Measurements from ENCODE around the gene MACROD2.

DNA sequence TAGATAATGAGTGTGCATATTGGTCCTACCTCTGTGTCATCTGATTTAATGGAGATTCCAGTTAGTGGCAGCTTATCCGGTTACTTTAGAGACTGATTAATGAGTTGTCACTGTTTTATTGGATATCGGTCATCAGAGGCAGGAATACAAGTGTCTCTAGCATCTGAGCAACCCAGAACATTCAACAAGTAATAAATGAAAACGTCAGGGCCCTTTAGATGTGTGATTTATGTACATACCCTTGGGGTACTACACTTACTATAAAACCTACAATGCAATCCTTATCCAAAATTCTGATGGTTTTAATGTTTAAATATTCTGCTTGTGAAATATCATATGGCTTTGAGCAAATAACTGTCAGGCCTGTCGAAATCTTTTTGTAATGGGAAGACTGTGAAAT is 1460.0 kb downstream of the MACROD2 start:
- TF ChIP-seq CTCF (IDR thresholded peaks at IDR 0.05) (no peak), POLR2A (IDR thresholded peaks at IDR 0.05) (no peak)
